IPS-18c (cell line): ENCODE measurements around the gene PRAMEF26.
"Not testable (repeated sequence)": the region's sequence is repeated elsewhere in the genome, so short reads cannot be mapped to it uniquely, and the experiment has no call there.

ENCODE experiments used
- H3K4me3 ChIP-seq: 2 replicates; pipeline ENCODE4 v1.7.0; 2013; ENCODE audit warnings: low read depth, mild to moderate bottlenecking, low read length, moderate library complexity; ENCODE audit not compliant: insufficient read depth
- H3K9me3 ChIP-seq: one replicate; pipeline ENCODE4 v1.6.1; 2013; ENCODE audit warnings: mild to moderate bottlenecking, low read length, moderate library complexity; ENCODE audit not compliant: control insufficient read depth, insufficient read depth

PRAMEF26 gene

DNA sequence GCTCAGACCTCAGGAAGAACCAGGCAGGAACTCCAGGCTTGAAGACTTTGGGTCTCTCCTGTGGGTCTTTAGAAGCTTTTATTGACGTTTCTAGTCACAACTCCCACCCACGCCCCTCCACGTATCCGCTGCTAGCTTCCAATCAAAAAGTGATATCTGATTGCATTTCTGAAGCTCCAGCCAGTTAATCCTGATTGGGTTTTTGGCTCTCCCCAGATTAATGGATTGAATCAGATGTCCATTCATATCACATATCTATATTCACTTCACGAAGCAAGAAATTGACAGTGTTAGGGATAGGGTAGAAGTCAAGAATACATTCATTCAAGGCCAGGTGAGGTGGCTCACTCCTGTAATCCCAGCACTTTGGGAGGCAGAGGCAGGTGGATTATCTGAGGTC, at the start of gene PRAMEF26:
PRAMEF26 (minus strand) TSS at position 101 of the 400 bp plus-strand sequence. CDS start 2,914 bp downstream, outside the sequence.
- not testable (repeated sequence) for H3K4me3 ChIP-seq, H3K9me3 ChIP-seq

DNA sequence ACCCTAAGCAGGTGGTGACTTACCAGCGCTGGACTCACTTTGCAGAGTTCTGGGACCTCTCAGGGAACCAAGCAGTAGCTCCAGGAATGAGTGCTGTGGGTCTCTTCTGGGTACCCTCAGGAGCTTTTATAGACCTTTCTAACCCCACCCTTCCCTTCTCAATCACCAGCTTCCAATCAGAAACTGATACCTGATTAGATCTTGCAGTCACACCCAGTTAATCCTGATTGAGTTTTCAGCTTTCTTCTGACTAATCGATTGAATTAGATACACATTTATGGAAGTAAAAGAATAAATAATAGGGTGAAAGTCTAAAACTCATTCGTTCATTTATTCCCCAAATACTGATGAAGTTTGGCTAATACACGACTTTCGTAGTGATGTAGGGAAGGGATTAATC, 45.5 kb upstream of the PRAMEF26 start, which contains the start of gene PRAMEF13:
PRAMEF13 (minus strand) TSS at position 101 of the 400 bp plus-strand sequence. CDS start 1,820 bp downstream, outside the sequence.
- H3K4me3 ChIP-seq, H3K9me3 ChIP-seq: not testable (repeated sequence)

DNA sequence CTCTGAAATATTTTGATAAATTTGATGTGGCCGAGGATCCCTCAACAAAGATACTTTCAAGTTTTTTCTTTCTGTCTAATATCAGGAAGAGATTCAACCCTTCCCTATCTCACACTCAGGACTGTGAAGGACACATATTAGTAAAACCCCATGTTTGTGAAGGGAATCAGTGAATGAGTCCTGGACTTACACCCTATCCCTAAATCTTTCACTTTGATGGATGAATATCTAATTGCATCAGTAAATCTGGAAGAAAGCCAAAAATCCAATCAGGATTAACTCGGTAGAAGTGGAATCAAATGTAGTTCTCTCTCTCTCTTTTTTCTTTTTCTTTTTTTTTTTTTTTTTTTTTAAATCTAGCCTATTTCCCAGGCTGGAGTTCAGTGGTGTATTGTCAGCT, 15.7 kb upstream of the PRAMEF26 start, which contains the start of gene PRAMEF9:
PRAMEF9 (plus strand) TSS at position 301 of the 400 bp plus-strand sequence. CDS start 3,433 bp downstream, outside the sequence.
- H3K4me3 ChIP-seq, H3K9me3 ChIP-seq: not testable (repeated sequence)

DNA sequence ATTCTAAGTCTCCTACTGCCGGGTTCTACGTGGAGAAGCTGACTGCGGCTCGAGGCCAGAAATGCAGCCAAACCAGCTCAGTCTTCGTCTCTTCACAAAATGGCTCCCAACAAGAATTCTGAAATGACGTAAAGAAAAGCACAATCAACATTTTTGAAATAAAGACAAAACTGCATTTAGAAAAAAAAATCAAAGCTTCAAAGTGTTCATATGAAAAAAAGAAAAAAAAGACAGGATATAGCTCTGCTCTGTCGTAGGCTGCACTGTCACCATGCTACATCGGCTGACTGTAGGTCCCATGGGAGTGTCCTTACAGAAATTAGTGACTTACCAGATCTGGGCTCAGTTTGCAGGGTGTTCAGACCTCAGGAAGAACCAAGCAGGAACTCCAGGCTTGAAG, 9.7 kb upstream of the PRAMEF26 start, which contains the start of gene HNRNPCL4:
HNRNPCL4 (minus strand) TSS at position 101 of the 400 bp plus-strand sequence. CDS start 164 bp downstream, outside the sequence.
- H3K4me3 ChIP-seq, H3K9me3 ChIP-seq: not testable (repeated sequence)

DNA sequence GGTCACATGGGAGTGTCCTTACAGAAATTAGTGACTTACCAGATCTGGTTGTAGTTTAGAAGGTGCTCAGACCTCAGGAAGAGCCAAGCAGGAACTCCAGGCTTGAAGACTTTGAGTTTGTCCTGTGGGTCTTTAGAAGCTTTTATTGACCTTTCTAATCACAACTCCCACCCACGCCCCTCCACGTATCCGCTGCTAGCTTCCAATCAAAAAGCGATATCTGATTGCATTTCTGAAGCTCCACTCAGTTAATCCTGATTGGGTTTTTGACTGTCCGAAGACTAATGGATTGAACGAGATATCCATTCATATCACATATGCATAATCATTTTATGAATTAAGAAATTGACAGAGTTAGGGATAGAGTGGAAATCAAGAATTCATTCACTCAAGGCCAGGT, 39.1 kb downstream of the PRAMEF26 start, which contains the start of gene HNRNPCL2:
HNRNPCL2 (minus strand) TSS at position 101 of the 400 bp plus-strand sequence. CDS start 454 bp downstream, outside the sequence.
- not testable (repeated sequence) for H3K9me3 ChIP-seq, H3K4me3 ChIP-seq
